ENCODE results near the gene WAPL. TPM values are rescaled to one million over a fixed set of nuclear protein-coding genes. Genes with fewer than 3 reads are reported as not detected.

The WAPL gene
- polyA plus RNA-seq, 1 donor from 2014 or later: 30.6 TPM

- H2AFZ ChIP-seq (ENCODE audit: low read depth, low read length): no peak overlapping the region
- no peaks in the 10 kb centered on the region for H3K9me2 ChIP-seq (ENCODE audit: insufficient read depth, low read length)
- H3K36me3 ChIP-seq (ENCODE audit: insufficient read depth, low read length): no peaks in the 10 kb centered on the region
- no peak overlapping the region for H3K9ac ChIP-seq (ENCODE audit: low read length)
- H3K4me3 ChIP-seq (ENCODE audit: low read length): no peak overlapping the region
- H3K27ac ChIP-seq (ENCODE audit: low read length): no peak overlapping the region
- no peaks in the 10 kb centered on the region for H3K79me2 ChIP-seq (replicated peaks; ENCODE audit: insufficient read depth, low read length)
- no peaks in the 10 kb centered on the region for H3K27me3 ChIP-seq (ENCODE audit: insufficient read depth, low read depth, low read length)
- peaks cover 5% of the 10 kb centered on the region for H3K9me3 ChIP-seq (ENCODE audit: low read length)
- no peaks in the 10 kb centered on the region for H3F3A ChIP-seq (ENCODE audit: insufficient read depth, low read length, poor library complexity, severe bottlenecking)
- TF ChIP-seq MXI1 (conservative IDR thresholded peaks at IDR 0.05; ENCODE audit: poor library complexity, severe bottlenecking): no peak
- no peak for TF ChIP-seq SMC3 (conservative IDR thresholded peaks at IDR 0.05; ENCODE audit: poor library complexity)
- TF ChIP-seq TAF1 (IDR thresholded peaks at IDR 0.05; ENCODE audit: low read depth): no peak
- no peak for TF ChIP-seq EP300 (conservative IDR thresholded peaks at IDR 0.05; ENCODE audit: poor library complexity, severe bottlenecking)
- TF ChIP-seq REST (IDR thresholded peaks at IDR 0.05; ENCODE audit: borderline replicate concordance): no peak
- no peak for TF ChIP-seq CTCF (IDR thresholded peaks at IDR 0.05; ENCODE audit: poor library complexity, severe bottlenecking)
- TF ChIP-seq POLR2AphosphoS5 (IDR thresholded peaks at IDR 0.05): no peak
- no peak for TF ChIP-seq RAD21 (conservative IDR thresholded peaks at IDR 0.05)
- TF ChIP-seq EZH2 (IDR thresholded peaks at IDR 0.05; ENCODE audit: borderline replicate concordance, insufficient read depth, low read length, poor library complexity, severe bottlenecking): no peak
- no peaks in the 10 kb centered on the region for H4K20me1 ChIP-seq (ENCODE audit: insufficient read depth)
- no peak overlapping the region for H3K4me2 ChIP-seq (ENCODE audit: low read length)
These were observed 111.0 kb downstream of the WAPL start for GRCh38 chr10:86410542-86411124.

- no peak overlapping the region for H3K9ac ChIP-seq (ENCODE audit: low read length)
- no peak overlapping the region for H3K4me3 ChIP-seq (ENCODE audit: low read length)
- H2AFZ ChIP-seq (ENCODE audit: low read depth, low read length): no peak overlapping the region
- no peaks in the 10 kb centered on the region for H3F3A ChIP-seq (ENCODE audit: insufficient read depth, low read length, poor library complexity, severe bottlenecking)
- TF ChIP-seq EP300 (conservative IDR thresholded peaks at IDR 0.05; ENCODE audit: poor library complexity, severe bottlenecking): no peak
- no peak for TF ChIP-seq RAD21 (conservative IDR thresholded peaks at IDR 0.05)
- TF ChIP-seq TAF1 (IDR thresholded peaks at IDR 0.05; ENCODE audit: low read depth): no peak
- no peak for TF ChIP-seq EZH2 (IDR thresholded peaks at IDR 0.05; ENCODE audit: borderline replicate concordance, insufficient read depth, low read length, poor library complexity, severe bottlenecking)
- TF ChIP-seq CTCF (IDR thresholded peaks at IDR 0.05; ENCODE audit: poor library complexity, severe bottlenecking): no peak
- TF ChIP-seq REST (IDR thresholded peaks at IDR 0.05; ENCODE audit: borderline replicate concordance): no peak
- TF ChIP-seq SMC3 (conservative IDR thresholded peaks at IDR 0.05; ENCODE audit: poor library complexity): no peak
- TF ChIP-seq MXI1 (conservative IDR thresholded peaks at IDR 0.05; ENCODE audit: poor library complexity, severe bottlenecking): no peak
- no peak for TF ChIP-seq POLR2AphosphoS5 (IDR thresholded peaks at IDR 0.05)
- no peaks in the 10 kb centered on the region for H3K27me3 ChIP-seq (ENCODE audit: insufficient read depth, low read depth, low read length)
- H3K9me3 ChIP-seq (ENCODE audit: low read length): peaks cover 5% of the 10 kb centered on the region
- H3K27ac ChIP-seq (ENCODE audit: low read length): no peak overlapping the region
- no peaks in the 10 kb centered on the region for H4K20me1 ChIP-seq (ENCODE audit: insufficient read depth)
- H3K36me3 ChIP-seq (ENCODE audit: insufficient read depth, low read length): no peaks in the 10 kb centered on the region
- H3K79me2 ChIP-seq (replicated peaks; ENCODE audit: insufficient read depth, low read length): no peaks in the 10 kb centered on the region
- no peaks in the 10 kb centered on the region for H3K9me2 ChIP-seq (ENCODE audit: insufficient read depth, low read length)
- H3K4me2 ChIP-seq (ENCODE audit: low read length): no peak overlapping the region
These were observed 112.4 kb downstream of the WAPL start for GRCh38 chr10:86409183-86409582.

All from neural cell (in vitro differentiated cells).